HG02885 (cell line): ENCODE measurements around the gene CCDC88A.
"Not testable (repeated sequence)": the region's sequence is repeated elsewhere in the genome, so short reads cannot be mapped to it uniquely, and the experiment has no call there.

Source experiments
- ATAC-seq: cut with Tn5 transposase; IDR thresholded peaks from one replicate; pipeline ENCODE4 v1.9.1; 2021; ENCODE audit warnings: mild to moderate bottlenecking; ENCODE audit not compliant: unreplicated experiment, poor library complexity

CCDC88A gene, protein sequence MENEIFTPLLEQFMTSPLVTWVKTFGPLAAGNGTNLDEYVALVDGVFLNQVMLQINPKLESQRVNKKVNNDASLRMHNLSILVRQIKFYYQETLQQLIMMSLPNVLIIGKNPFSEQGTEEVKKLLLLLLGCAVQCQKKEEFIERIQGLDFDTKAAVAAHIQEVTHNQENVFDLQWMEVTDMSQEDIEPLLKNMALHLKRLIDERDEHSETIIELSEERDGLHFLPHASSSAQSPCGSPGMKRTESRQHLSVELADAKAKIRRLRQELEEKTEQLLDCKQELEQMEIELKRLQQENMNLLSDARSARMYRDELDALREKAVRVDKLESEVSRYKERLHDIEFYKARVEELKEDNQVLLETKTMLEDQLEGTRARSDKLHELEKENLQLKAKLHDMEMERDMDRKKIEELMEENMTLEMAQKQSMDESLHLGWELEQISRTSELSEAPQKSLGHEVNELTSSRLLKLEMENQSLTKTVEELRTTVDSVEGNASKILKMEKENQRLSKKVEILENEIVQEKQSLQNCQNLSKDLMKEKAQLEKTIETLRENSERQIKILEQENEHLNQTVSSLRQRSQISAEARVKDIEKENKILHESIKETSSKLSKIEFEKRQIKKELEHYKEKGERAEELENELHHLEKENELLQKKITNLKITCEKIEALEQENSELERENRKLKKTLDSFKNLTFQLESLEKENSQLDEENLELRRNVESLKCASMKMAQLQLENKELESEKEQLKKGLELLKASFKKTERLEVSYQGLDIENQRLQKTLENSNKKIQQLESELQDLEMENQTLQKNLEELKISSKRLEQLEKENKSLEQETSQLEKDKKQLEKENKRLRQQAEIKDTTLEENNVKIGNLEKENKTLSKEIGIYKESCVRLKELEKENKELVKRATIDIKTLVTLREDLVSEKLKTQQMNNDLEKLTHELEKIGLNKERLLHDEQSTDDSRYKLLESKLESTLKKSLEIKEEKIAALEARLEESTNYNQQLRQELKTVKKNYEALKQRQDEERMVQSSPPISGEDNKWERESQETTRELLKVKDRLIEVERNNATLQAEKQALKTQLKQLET (N-terminal part only)

DNA sequence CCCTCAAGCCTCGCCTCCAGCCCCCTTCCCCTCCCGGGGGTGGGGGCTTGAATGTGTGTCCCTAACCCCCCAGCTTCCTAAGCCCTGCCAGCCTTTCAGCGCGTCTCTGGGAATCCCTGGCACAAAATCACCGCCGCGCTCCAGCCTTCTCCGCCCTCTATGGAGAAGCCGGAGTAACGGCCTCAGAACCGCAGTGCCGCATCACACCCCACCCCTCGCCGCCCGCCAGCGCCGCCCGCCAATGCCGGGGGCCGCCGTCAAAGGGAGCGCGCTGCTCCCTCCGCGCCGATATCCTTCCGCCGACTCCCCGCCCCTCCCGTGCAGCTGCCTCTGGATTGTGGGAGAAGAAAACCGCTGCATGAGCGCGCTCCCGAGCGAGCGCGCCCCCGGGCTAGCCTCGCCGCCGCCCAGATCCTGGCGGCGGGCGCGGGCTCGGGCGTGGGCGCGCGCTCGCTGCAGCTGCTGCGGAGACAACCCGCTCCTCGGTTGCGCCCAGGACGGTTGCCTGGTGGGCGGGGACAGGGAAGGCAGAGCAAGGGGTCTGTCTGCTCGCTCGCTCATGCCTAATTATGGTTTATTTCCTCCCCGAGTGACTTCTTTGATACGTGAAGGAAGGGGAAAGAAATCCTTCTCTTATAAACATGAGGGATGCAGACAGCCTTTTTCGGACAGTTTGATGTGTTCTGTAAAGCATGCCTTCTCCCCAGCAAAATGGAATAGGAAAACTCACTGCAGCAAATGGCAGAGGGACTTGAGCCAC lies at the start of gene CCDC88A:
Gene CCDC88A (minus strand): TSS at position 178 of the 760 bp plus-strand sequence. CDS start 777 bp downstream, outside the sequence.
- ATAC-seq: peak; percentile 84

- ATAC-seq: no peak
These were observed 42.0 kb upstream of the CCDC88A start for GRCh38 chr2:55461679-55462078.

- no peak for ATAC-seq
These were observed 40.9 kb upstream of the CCDC88A start for GRCh38 chr2:55460562-55460961.

DNA sequence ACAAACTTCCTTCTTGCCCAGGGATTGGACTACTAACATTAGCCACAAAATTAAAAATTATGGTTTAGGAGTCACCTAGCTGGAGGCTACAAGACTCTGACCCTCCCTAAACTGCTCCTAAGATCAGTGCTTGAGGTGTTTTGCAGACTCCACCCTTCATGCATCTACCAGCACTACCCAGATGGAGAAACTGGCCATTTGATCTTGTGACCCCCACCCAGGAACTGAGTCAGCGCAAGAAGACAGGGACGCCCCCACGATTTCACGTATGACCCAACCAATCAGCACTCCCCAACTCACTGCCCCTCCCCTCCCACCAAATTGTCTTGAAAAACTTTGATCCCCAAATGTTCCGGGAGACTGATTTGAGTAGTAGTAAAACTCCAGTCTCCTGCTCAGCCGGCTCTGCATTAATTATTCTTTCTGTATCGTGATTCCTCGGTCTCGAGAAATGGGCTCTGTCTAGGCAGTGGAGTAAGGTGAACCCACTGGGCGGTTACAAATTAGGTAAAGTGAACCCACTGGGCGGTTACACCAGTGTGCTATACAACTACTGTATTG lies 40.1 kb upstream of the CCDC88A start:
- no peak for ATAC-seq

- ATAC-seq: no peak
These were observed 39.6 kb upstream of the CCDC88A start for GRCh38 chr2:55459279-55459678.

- ATAC-seq: no peak
These were observed 34.5 kb upstream of the CCDC88A start for GRCh38 chr2:55454121-55454520.

- ATAC-seq: no peak
These were observed 33.2 kb upstream of the CCDC88A start for GRCh38 chr2:55452879-55453278.

DNA sequence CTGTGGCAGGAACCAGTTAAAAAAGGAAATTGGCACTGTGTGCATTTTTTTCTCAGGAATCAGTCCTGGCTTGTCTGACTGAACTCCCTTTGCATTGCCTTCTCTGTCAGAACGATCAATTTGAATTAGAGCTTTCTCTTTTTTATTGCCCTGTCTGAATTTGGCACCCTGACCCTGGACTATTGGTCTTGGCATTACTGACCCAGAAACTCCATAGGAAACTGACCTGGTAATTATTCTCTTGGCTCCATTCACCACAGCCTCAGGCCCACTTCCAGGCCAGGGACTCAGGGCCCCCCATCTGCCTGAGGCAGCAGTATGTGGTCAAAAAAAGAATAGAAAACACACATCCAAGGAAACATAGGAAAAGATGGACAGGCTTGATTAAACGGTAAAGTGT lies 32.0 kb upstream of the CCDC88A start:
- no peak for ATAC-seq

- not testable (repeated sequence) for ATAC-seq
These were observed 30.4 kb upstream of the CCDC88A start for GRCh38 chr2:55450014-55450413.

DNA sequence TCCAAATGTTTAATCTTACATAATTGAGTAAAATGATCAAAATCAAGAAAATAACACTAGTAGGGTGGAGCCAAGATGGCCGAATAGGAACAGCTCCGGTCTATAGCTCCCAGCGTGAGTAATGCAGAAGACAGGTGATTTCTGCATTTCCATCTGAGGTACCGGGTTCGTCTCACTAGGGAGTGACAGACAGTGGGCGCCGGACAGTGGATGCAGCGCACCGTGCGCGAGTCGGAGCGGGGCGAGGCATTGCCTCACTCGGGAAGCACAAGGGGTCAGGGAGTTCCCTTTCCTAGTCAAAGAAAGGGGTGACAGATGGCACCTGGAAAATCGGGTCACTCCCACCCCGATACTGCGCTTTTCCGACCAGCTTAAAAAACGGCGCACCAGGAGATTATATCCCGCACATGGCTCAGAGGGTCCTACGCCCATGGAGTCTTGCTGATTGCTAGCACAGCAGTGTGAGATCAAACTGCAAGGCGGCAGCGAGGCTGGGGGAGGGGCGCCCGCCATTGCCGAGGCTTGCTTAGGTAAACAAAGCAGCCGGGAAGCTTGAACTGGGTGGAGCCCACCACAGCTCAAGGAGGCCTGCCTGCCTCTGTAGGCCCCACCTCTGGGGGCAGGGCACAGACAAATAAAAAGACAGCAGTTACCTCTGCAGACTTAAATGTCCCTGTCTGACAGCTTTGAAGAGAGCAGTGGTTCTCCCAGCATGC lies 22.5 kb upstream of the CCDC88A start:
- not testable (repeated sequence) for ATAC-seq

DNA sequence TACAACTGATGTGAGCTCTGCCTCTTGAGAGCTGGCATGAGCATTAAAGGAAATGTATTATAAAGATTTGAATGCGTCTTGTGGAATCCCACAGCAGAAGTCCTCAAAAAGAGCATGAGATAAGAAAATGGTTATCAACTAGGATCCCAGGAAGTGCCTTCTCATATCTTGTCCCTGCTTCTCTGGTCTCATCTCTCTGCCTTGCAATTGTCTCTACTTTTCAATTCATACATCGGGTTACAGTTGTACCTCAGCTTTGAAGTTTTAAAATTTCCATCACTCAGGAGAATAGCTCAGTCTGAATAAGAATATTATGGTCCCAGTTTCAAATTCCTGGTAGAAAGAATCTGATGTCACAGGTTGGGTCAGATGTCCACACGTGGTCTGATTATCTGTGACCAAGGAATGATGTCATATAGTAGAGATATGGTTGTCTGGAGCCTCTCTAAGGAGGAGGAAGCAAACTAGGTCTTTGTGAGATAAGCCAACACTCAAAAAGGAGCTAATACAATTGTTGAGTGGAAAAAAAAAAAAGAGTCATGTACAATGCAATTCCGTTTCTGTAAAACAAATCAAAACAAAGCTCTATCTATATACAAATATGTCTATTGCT lies 21.7 kb upstream of the CCDC88A start:
- ATAC-seq: no peak

DNA sequence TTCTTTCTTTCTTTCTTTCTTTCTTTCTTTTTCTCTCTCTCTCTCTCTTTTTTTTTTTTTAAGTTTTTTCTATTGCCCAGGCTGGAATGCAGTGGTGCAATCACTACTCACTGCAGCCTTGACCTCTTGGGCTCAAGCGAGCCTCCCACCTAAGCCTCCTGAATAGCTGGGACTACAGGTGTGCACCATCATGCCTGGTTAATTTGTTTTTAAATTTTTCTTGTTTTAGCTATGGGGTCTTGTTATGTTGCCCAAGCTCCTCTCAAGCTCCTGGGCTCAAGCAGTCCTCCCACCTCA lies 19.4 kb upstream of the CCDC88A start:
- ATAC-seq: no peak

- ATAC-seq: no peak
These were observed 18.9 kb upstream of the CCDC88A start for GRCh38 chr2:55438391-55439100.

GRCh38 chr2:55437515-55438390 lies 18.1 kb upstream of the CCDC88A start:
- no peak for ATAC-seq

- peak; percentile 64 for ATAC-seq
These were observed 12.4 kb upstream of the CCDC88A start for GRCh38 chr2:55431982-55432627.

- no peak for ATAC-seq
These were observed 10.7 kb upstream of the CCDC88A start for GRCh38 chr2:55430211-55430975.
